NB4 (cell line): Measurements from ENCODE around the gene IL22RA2.

Experiments used
- MAX ChIP-seq: IDR thresholded peaks from 2 replicates; pipeline ENCODE4 v1.6.1; 2011; ENCODE audit warnings: low read depth, low read length
- POLR2A ChIP-seq: IDR thresholded peaks from 2 replicates; pipeline ENCODE4 v1.6.1; 2011; ENCODE audit warnings: mild to moderate bottlenecking; ENCODE audit not compliant: insufficient read length; ENCODE audit errors: extremely low read depth
- TF ChIP-seq, protein P1 (sequence below): IDR thresholded peaks from one replicate; pipeline ENCODE4 v1.5.1; 2012; ENCODE audit warnings: low read depth, low read length

- TF ChIP-seq, protein P1, sequence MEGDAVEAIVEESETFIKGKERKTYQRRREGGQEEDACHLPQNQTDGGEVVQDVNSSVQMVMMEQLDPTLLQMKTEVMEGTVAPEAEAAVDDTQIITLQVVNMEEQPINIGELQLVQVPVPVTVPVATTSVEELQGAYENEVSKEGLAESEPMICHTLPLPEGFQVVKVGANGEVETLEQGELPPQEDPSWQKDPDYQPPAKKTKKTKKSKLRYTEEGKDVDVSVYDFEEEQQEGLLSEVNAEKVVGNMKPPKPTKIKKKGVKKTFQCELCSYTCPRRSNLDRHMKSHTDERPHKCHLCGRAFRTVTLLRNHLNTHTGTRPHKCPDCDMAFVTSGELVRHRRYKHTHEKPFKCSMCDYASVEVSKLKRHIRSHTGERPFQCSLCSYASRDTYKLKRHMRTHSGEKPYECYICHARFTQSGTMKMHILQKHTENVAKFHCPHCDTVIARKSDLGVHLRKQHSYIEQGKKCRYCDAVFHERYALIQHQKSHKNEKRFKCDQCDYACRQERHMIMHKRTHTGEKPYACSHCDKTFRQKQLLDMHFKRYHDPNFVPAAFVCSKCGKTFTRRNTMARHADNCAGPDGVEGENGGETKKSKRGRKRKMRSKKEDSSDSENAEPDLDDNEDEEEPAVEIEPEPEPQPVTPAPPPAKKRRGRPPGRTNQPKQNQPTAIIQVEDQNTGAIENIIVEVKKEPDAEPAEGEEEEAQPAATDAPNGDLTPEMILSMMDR: no peak
- TF ChIP-seq POLR2A (no peak), MAX (no peak)
Observed at GRCh38 chr6:137105375-137105774, 68.1 kb downstream of the IL22RA2 start.
